Measurements from ENCODE around the gene SCMH1.

- TF ChIP-seq CTCF (IDR thresholded peaks at IDR 0.05), result no peak
- TF ChIP-seq POLR2A (IDR thresholded peaks at IDR 0.05), result no peak
Measured at GRCh38 chr1:41274752-41275545, 32.8 kb upstream of the SCMH1 start.

All from uterus (tissue), 2 donors.